Measurements from ENCODE around the gene PTPRB. TPM values are rescaled to one million over a fixed set of nuclear protein-coding genes. Genes with fewer than 3 reads are reported as not detected.

Gene PTPRB
- total RNA-seq, 1 experiment from 2014 or later = 0.17 TPM

DNA sequence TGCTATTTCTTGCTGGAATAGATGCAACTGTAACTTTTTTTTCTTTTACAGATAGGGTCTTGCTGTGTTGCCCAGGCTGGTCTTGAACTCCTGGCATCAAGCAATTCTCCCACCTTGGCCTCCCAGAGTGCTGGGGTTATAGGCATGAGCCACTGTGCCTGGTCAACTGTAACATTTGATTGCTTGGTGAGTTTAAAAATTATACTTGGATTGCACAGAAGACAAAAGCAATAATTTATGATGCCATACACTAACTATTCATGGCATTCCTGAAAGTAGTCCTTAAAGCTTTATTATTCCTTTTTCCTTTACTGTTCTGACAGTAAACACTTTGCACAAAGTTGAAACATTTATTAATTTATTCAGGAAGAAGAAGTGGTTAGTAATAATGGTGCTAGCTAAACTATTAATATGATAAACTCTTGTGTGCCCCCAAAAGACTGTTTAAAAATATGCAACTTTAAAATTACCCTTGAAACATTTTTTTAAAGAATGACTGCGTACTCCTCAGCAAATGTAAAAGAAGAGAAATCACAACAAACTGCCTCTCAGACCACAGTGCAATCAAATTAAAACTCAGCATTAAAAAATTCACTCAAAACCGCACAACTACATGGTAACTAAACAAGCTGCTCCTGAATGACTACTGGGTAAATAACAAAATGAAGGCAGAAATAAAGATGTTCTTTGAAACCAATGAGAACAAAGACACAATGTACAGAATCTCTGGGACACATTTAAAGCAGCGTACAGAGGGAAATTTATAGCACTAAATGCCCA lies 8.3 kb downstream of the PTPRB start:
- Histone ChIP-seq H3K4me3 (replicated peaks in 1 of 2; ENCODE audit: low read depth in 1 of 2, low read length in 2 of 2) (no peak overlapping the region), H3K27me3 (ENCODE audit: insufficient read depth, low read length) (no peaks in the 10 kb centered on the region), H3K9ac (ENCODE audit: low read length) (no peak overlapping the region), H3K9me3 (ENCODE audit: control insufficient read depth in 1 of 2, insufficient read depth in 1 of 2, low read depth in 1 of 2, low read length in 2 of 2) (no peaks in the 10 kb centered on the region), H2AFZ (ENCODE audit: low read depth, low read length, poor library complexity, severe bottlenecking) (no peak overlapping the region), H3K4me2 (ENCODE audit: low read length) (no peak overlapping the region), H3K36me3 (ENCODE audit: control insufficient read depth in 1 of 2, insufficient read depth in 2 of 2, low read length in 2 of 2) (no peaks in the 10 kb centered on the region), H3K4me1 (ENCODE audit: control insufficient read depth in 1 of 2, insufficient read depth in 2 of 2, low read length in 2 of 2) (no peaks in the 10 kb centered on the region), H3K79me2 (ENCODE audit: insufficient read depth, low read length) (no peaks in the 10 kb centered on the region), H3K27ac (ENCODE audit: low read depth, low read length) (no peak overlapping the region), H3K9me2 (ENCODE audit: insufficient read depth) (no peaks in the 10 kb centered on the region), H4K20me1 (ENCODE audit: insufficient read depth) (no peaks in the 10 kb centered on the region)
- DNase-seq (ENCODE audit: low read depth, low spot score) (no peak), ATAC-seq (no peak)
- CTCF ChIA-PET = no interaction called here
- intact Hi-C loops (cut with micrococcal nuclease) = no loop called here
- BruUV-seq (replicated peaks) = no TSS peak
- RAD21 ChIA-PET (ENCODE audit: low non-redundant PET in 1 of 2, low total read pairs in 2 of 2, uncharacterized antibody in 2 of 2, unreplicated experiment in 2 of 2) = no interaction called here
- POLR2A ChIA-PET = no interaction called here
- no peak for TF ChIP-seq FOSL1 (IDR thresholded peaks at IDR 0.05; ENCODE audit: low read depth)
- no peak for TF ChIP-seq EGR1 (IDR thresholded peaks at IDR 0.05; ENCODE audit: low read depth)
- TF ChIP-seq EZH2 (IDR thresholded peaks at IDR 0.05) = no peak
- TF ChIP-seq, protein P1, sequence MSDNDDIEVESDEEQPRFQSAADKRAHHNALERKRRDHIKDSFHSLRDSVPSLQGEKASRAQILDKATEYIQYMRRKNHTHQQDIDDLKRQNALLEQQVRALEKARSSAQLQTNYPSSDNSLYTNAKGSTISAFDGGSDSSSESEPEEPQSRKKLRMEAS (IDR thresholded peaks at IDR 0.05) = no peak
- no peak for TF ChIP-seq EZH2phosphoT487 (IDR thresholded peaks at IDR 0.05; ENCODE audit: borderline replicate concordance)
- TF ChIP-seq SIN3A (IDR thresholded peaks at IDR 0.05; ENCODE audit: low read depth) = no peak
- no peak for TF ChIP-seq SP1 (IDR thresholded peaks at IDR 0.05; ENCODE audit: low read depth)
- TF ChIP-seq POLR2AphosphoS5 (IDR thresholded peaks at IDR 0.05; ENCODE audit: low read depth, low read length) = no peak
- TF ChIP-seq, protein P2, sequence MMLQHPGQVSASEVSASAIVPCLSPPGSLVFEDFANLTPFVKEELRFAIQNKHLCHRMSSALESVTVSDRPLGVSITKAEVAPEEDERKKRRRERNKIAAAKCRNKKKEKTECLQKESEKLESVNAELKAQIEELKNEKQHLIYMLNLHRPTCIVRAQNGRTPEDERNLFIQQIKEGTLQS (IDR thresholded peaks at IDR 0.05) = no peak
- TF ChIP-seq CEBPB (IDR thresholded peaks at IDR 0.05; ENCODE audit: low read depth) = no peak
- no peak for TF ChIP-seq RAD21 (IDR thresholded peaks at IDR 0.05; ENCODE audit: low read depth)
- TF ChIP-seq TCF7L2 (IDR thresholded peaks at IDR 0.05; ENCODE audit: borderline replicate concordance, extremely low read depth, insufficient read depth, insufficient read length) = no peak
